ENCODE results near the gene SLC38A7. TPM values are rescaled to one million over a fixed set of nuclear protein-coding genes. Genes with fewer than 3 reads are reported as not detected.

SLC38A7 gene
- total RNA-seq, 2 experiments from 2014 or later, result 5.3 to 5.6 TPM

DNA sequence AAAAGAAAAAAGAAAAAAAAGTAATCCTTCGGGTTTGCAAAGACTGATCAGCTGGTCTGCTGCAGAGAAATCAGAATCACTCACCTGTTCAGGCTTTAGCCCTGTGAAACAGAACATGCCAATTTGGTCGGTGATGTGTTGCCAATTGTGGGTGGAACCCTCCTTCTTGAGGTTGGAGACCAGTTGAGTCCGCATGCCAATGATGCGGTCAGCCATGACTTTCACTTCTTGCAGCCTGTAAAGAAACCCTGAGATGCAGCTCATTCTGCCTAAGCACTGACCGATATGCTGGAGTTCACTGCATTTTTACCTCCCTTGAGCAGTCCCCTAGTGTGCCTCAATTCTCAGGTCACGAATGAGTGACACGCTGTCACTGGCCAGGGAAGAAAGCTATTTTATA, 24.8 kb upstream of the SLC38A7 start:
- CTCF ChIA-PET, result no interaction called here
- H3K36me3 ChIP-seq (ENCODE audit: insufficient read depth, low read length), result peaks cover 42% of the 10 kb centered on the region
- Mint-ChIP-seq H3K27me3 (no peaks in the 10 kb centered on the region), H3K4me1 (ENCODE audit: low read depth) (no peaks in the 10 kb centered on the region), H3K36me3 (ENCODE audit: low read depth) (peaks cover 65% of the 10 kb centered on the region), H3K27ac (no peak overlapping the region), H3K9me3 (no peaks in the 10 kb centered on the region), H3K4me3 (no peak overlapping the region)
- H3K9me3 ChIP-seq (ENCODE audit: control insufficient read depth in 1 of 2, insufficient read depth in 1 of 2, low read length in 2 of 2), result no peaks in the 10 kb centered on the region
- H3K27me3 ChIP-seq (ENCODE audit: control insufficient read depth in 1 of 2, insufficient read depth in 2 of 2, low read length in 2 of 2), result no peaks in the 10 kb centered on the region
- H3K4me1 ChIP-seq (ENCODE audit: insufficient read depth, low read length), result no peaks in the 10 kb centered on the region
- ATAC-seq (ENCODE audit: poor library complexity) (no peak), DNase-seq (no peak)
- H3K4me3 ChIP-seq (ENCODE audit: low read length), result no peak overlapping the region
- POLR2A ChIA-PET, result no interaction called here
- TF ChIP-seq, protein P1, sequence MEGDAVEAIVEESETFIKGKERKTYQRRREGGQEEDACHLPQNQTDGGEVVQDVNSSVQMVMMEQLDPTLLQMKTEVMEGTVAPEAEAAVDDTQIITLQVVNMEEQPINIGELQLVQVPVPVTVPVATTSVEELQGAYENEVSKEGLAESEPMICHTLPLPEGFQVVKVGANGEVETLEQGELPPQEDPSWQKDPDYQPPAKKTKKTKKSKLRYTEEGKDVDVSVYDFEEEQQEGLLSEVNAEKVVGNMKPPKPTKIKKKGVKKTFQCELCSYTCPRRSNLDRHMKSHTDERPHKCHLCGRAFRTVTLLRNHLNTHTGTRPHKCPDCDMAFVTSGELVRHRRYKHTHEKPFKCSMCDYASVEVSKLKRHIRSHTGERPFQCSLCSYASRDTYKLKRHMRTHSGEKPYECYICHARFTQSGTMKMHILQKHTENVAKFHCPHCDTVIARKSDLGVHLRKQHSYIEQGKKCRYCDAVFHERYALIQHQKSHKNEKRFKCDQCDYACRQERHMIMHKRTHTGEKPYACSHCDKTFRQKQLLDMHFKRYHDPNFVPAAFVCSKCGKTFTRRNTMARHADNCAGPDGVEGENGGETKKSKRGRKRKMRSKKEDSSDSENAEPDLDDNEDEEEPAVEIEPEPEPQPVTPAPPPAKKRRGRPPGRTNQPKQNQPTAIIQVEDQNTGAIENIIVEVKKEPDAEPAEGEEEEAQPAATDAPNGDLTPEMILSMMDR (IDR thresholded peaks at IDR 0.05), result no peak
- intact Hi-C loops (cut with DNase I, micrococcal nuclease), result no loop called here
- no peak overlapping the region for H3K27ac ChIP-seq (ENCODE audit: low read depth in 1 of 2, low read length in 2 of 2)

DNA sequence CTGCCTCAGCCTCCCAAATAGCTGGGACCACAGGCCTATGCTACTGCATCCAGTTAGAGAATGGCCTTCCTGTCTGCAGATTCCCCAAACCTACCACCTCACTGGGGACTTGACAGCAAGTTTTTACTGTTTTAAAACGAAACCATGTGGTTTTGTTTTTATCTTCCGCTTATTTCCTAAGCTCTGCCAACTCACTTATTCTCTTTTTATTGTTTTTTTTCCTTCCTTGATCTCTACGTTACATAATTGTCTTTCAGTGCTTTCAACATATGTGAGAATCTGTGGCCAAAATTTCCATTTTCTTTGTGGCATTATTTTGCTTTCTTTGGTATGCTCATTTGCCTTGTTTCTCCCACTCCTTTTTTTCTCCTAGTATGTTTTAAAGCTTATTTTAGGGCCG, 14.6 kb upstream of the SLC38A7 start:
- Mint-ChIP-seq H3K27ac (no peak overlapping the region), H3K36me3 (ENCODE audit: low read depth) (no peaks in the 10 kb centered on the region), H3K9me3 (no peaks in the 10 kb centered on the region), H3K27me3 (no peaks in the 10 kb centered on the region), H3K4me3 (no peak overlapping the region), H3K4me1 (ENCODE audit: low read depth) (no peaks in the 10 kb centered on the region)
- intact Hi-C loops (cut with DNase I, micrococcal nuclease), result no loop called here
- Histone ChIP-seq H3K9me3 (ENCODE audit: control insufficient read depth in 1 of 2, insufficient read depth in 1 of 2, low read length in 2 of 2) (no peaks in the 10 kb centered on the region), H3K4me3 (ENCODE audit: low read length) (no peak overlapping the region), H3K36me3 (ENCODE audit: insufficient read depth, low read length) (no peaks in the 10 kb centered on the region), H3K27me3 (ENCODE audit: control insufficient read depth in 1 of 2, insufficient read depth in 2 of 2, low read length in 2 of 2) (no peaks in the 10 kb centered on the region), H3K27ac (ENCODE audit: low read depth in 1 of 2, low read length in 2 of 2) (no peak overlapping the region), H3K4me1 (ENCODE audit: insufficient read depth, low read length) (no peaks in the 10 kb centered on the region)
- DNase-seq (no peak), ATAC-seq (ENCODE audit: poor library complexity) (no peak)
- POLR2A ChIA-PET, result no interaction called here
- CTCF ChIA-PET, result interaction anchor here (0.9 kb wide), 1 partner anchor 47 kb away, joined by 3 read pairs; no protein-coding TSS in a partner anchor
- TF ChIP-seq, protein P1 (IDR thresholded peaks at IDR 0.05), result no peak

DNA sequence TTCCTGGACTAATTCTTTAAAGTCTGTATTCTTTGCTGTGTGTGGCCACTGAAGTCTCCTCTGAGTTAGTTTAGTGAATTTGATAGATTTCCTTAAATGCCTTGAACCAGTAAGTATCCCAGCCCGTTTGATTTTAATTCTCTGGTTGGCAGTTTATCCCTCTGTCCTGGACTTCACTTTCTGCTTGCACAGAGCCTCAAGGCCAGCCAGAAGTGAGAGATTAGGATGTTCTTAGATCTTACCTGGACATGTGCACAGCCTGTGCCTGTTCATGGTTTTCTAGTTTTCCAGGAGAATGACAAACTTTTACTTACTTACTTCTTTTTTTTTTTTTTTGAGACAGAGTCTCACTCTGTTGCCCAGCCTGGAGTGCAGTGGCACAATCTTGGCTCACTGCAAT, 10.8 kb upstream of the SLC38A7 start:
- Histone ChIP-seq H3K4me1 (ENCODE audit: insufficient read depth, low read length) (no peaks in the 10 kb centered on the region), H3K36me3 (ENCODE audit: insufficient read depth, low read length) (no peaks in the 10 kb centered on the region), H3K27me3 (ENCODE audit: control insufficient read depth in 1 of 2, insufficient read depth in 2 of 2, low read length in 2 of 2) (no peaks in the 10 kb centered on the region), H3K27ac (ENCODE audit: low read depth in 1 of 2, low read length in 2 of 2) (no peak overlapping the region), H3K9me3 (ENCODE audit: control insufficient read depth in 1 of 2, insufficient read depth in 1 of 2, low read length in 2 of 2) (no peaks in the 10 kb centered on the region), H3K4me3 (ENCODE audit: low read length) (no peak overlapping the region)
- H3K27ac Mint-ChIP-seq, result no peak overlapping the region
- CTCF ChIA-PET, result no interaction called here
- H3K36me3 Mint-ChIP-seq (ENCODE audit: low read depth), result no peaks in the 10 kb centered on the region
- no peaks in the 10 kb centered on the region for H3K27me3 Mint-ChIP-seq
- DNase-seq (no peak), ATAC-seq (ENCODE audit: poor library complexity) (no peak)
- no peaks in the 10 kb centered on the region for H3K4me1 Mint-ChIP-seq (ENCODE audit: low read depth)
- intact Hi-C loops (cut with DNase I, micrococcal nuclease), result no loop called here
- H3K9me3 Mint-ChIP-seq, result peaks cover 6% of the 10 kb centered on the region
- H3K4me3 Mint-ChIP-seq, result no peak overlapping the region
- TF ChIP-seq, protein P1 (IDR thresholded peaks at IDR 0.05), result no peak
- POLR2A ChIA-PET, result no interaction called here
